Psoas muscle (tissue), 8 donors: ENCODE measurements around the gene NSUN5. TPM values are rescaled to one million over a fixed set of nuclear protein-coding genes. Genes with fewer than 3 reads are reported as not detected.
"Not testable (repeated sequence)": the region's sequence is repeated elsewhere in the genome, so short reads cannot be mapped to it uniquely, and the experiment has no call there.

Experiments
- ATAC-seq, 4 donors: fragments of 200-7000 bp; cut with Tn5 transposase; one replicate each; pipeline ENCODE4 v1.9.1; 2020; ENCODE audit warnings: moderate library complexity in 3 of 4, mild to moderate bottlenecking in 2 of 4
- DNase-seq, 2 donors: peaks; one replicate each; pipeline ENCODE4 v3.0.0-alpha.2; 2020
- H3K27ac ChIP-seq: fragments of 200-600 bp; one replicate; pipeline ENCODE4 v1.8.0; 2022
- H3K27me3 ChIP-seq, 3 donors: fragments of 200-600 bp in 1 of 3; one replicate each; pipeline versions ENCODE4 v1.6.1 to v1.8.0; 2013 to 2022; ENCODE audit warnings: low read length in 2 of 3, mild to moderate bottlenecking in 2 of 3, moderate library complexity in 1 of 3; ENCODE audit not compliant: insufficient read depth in 3 of 3
- H3K36me3 ChIP-seq, 2 donors: fragments of 200-600 bp in 1 of 2; one replicate each; pipeline versions ENCODE4 v1.6.1 to v1.8.0; 2013 to 2022; ENCODE audit warnings: low read depth in 1 of 2, mild to moderate bottlenecking in 1 of 2, moderate library complexity in 1 of 2; ENCODE audit not compliant: insufficient read depth in 1 of 2
- H3K4me1 ChIP-seq: fragments of 200-600 bp; one replicate; pipeline ENCODE4 v1.8.0; 2022
- H3K4me3 ChIP-seq: fragments of 200-600 bp; one replicate; pipeline ENCODE4 v1.8.0; 2022; ENCODE audit warnings: mild to moderate bottlenecking
- H3K9me3 ChIP-seq: fragments of 200-600 bp; one replicate; pipeline ENCODE4 v1.8.0; 2022
- WGBS, 3 donors: extraction: QIAGEN DNeasy Blood & Tissue Kit; methylation state at CpG; one replicate each; pipeline versions ENCODE4 v1.1.6 to v1.1.7; 2013; 5-methylcytosine and 5-hydroxymethylcytosine counted together
- intact Hi-C, 2 donors: fragments of 100-400 bp; cut with DNase I; formaldehyde crosslinking; loops; one replicate each; pipeline versions ENCODE4 v1.11.0 to v1.14.2; 2022
- polyA plus RNA-seq, 3 donors: library from polyadenylated mRNA; stranded (reverse); fragments of 200-250 nt; gene quantifications; one replicate each; pipeline ENCODE4 v1.2.3, GENCODE V29; 2013
- total RNA-seq, 4 donors: library from RNA; stranded (reverse); fragmentation: NEBNext Ultra II Directional in 2 of 4; extraction: Animal tissue kit (Norgen Biotek cat#: 25700) in 2 of 4; gene quantifications; one replicate each; pipeline versions ENCODE4 v1.2.1 to v1.2.4, GENCODE V29; 2021 to 2023
- TF ChIP-seq, protein P1 (sequence below): fragments of 200-600 bp; IDR thresholded peaks from one replicate; pipeline ENCODE4 v1.8.0; 2022; ENCODE audit warnings: antibody characterized with exemption
- donor health status: healthy with polysubstance abuse.
- donor health status: DM: no; HTN: no; CAD: no; lungs with moderate emphysema.
- donor health status: Bipolar disorder and iron deficiency.
- donor health status: healthy.
- donor health status: DM: yes; HTN: yes; CAD: no.
- donor health status: DM: no; HTN: no; CAD: no.
- donor health status: DM: no; HTN: no; CAD: no.
- donor health status: DM: yes; HTN: yes; CAD: no.

Gene NSUN5
- total and polyA plus RNA-seq, 7 donors: 18.2 to 65.2 (median 34.0) TPM

DNA sequence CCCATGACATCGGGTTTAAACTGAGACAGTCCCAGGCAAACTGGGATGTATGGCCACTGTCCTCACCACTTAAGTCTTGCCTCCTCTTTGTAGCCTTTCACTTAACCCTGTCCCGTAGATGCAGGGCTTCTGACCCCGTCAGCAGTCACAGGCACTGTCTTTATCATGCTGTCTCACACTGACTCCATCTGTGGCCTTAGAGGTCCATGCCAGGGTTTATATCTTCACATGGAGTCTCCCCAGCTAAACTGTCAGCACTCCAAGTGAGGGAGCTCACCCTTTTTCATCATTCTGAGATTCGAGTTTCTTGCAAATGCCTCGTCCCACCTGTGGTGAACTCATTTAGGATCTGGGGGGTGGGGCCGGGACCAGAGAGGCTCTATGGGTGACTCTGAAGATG lies 22.1 kb upstream of the NSUN5 start:
- TF ChIP-seq, protein P1, sequence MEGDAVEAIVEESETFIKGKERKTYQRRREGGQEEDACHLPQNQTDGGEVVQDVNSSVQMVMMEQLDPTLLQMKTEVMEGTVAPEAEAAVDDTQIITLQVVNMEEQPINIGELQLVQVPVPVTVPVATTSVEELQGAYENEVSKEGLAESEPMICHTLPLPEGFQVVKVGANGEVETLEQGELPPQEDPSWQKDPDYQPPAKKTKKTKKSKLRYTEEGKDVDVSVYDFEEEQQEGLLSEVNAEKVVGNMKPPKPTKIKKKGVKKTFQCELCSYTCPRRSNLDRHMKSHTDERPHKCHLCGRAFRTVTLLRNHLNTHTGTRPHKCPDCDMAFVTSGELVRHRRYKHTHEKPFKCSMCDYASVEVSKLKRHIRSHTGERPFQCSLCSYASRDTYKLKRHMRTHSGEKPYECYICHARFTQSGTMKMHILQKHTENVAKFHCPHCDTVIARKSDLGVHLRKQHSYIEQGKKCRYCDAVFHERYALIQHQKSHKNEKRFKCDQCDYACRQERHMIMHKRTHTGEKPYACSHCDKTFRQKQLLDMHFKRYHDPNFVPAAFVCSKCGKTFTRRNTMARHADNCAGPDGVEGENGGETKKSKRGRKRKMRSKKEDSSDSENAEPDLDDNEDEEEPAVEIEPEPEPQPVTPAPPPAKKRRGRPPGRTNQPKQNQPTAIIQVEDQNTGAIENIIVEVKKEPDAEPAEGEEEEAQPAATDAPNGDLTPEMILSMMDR: no peak
- intact Hi-C loops: no loop called here
- H3K4me3 ChIP-seq: no peak overlapping the region
- no peaks in the 10 kb centered on the region for H3K9me3 ChIP-seq
- no peaks in the 10 kb centered on the region for H3K4me1 ChIP-seq
- H3K36me3 ChIP-seq: no peaks in the 10 kb centered on the region
- ATAC-seq: no peak
- no peak for DNase-seq
- H3K27me3 ChIP-seq: no peaks in the 10 kb centered on the region
- WGBS, 3 donors: 61 to 69% (median 62%) methylated on average over 6 of the region's 6 CpGs
- no peak overlapping the region for H3K27ac ChIP-seq

DNA sequence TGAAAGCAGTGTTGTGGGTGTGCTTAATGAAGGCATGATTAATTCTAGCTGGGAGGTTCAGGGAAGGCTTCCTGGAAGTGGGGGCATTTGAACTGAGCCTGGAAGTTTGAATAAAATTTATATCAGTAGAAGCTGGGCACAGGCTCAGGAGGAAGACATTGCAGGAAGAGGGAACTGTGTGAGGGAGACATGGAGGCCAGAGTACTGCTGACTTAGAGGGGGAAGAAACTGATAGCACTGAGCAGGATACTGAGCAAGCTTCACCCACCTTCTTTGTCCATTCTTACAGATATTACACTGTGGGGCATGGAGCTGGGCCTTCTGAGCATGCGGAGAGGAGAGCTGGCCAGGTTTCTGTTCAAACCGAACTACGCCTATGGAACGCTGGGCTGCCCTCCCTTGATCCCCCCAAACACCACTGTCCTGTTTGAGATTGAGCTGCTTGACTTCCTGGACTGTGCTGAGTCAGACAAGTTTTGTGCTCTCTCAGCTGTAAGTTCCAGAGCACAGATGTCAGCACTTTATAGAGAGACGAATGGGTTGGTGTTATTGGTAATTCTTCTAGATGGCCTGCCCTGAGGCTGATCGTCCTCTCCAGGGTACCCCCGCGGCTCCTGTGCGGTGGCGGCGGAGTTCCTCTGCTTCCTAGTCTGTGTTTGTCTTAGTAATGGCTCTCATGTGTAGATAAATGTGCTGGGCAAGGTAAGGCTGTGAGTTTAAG lies 21.4 kb upstream of the NSUN5 start:
- TF ChIP-seq, protein P1: no peak
- Histone ChIP-seq H3K27me3 (no peaks in the 10 kb centered on the region), H3K9me3 (no peaks in the 10 kb centered on the region), H3K4me3 (no peak overlapping the region), H3K36me3 (no peaks in the 10 kb centered on the region), H3K27ac (no peak overlapping the region), H3K4me1 (no peaks in the 10 kb centered on the region)
- 63 to 68% (median 65%) methylated on average over 11 of the region's 11 CpGs for WGBS, 3 donors
- no peak for ATAC-seq
- no peak for DNase-seq
- intact Hi-C loops: no loop called here

DNA sequence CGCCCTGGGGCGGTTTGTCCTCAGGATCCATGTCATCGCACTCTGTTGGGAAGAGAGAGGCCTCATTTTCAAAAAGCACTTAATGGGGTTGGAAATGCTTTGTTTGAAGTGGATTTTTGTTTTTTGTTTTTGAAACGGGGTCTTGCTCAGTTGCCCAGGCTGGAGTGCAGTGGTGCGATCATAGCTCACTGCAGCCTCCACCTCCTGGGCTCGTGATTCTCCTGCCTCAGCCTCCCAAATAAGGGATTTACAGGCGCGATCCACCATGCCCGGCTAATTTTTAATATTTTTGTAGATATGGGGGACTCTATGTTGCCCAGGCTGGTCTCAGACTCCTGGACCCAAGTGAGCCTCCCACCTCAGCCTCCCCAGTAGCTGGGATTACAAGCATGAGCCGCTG lies 20.1 kb upstream of the NSUN5 start:
- ATAC-seq: no peak
- TF ChIP-seq, protein P1: no peak
- Histone ChIP-seq H3K4me1 (peaks cover 5% of the 10 kb centered on the region), H3K27me3 (no peaks in the 10 kb centered on the region), H3K4me3 (no peak overlapping the region), H3K27ac (no peak overlapping the region), H3K9me3 (no peaks in the 10 kb centered on the region), H3K36me3 (no peaks in the 10 kb centered on the region)
- WGBS, 3 donors: 95 to 96% (median 96%) methylated on average over 10 of the region's 10 CpGs
- intact Hi-C loops: no loop called here
- DNase-seq: no peak

DNA sequence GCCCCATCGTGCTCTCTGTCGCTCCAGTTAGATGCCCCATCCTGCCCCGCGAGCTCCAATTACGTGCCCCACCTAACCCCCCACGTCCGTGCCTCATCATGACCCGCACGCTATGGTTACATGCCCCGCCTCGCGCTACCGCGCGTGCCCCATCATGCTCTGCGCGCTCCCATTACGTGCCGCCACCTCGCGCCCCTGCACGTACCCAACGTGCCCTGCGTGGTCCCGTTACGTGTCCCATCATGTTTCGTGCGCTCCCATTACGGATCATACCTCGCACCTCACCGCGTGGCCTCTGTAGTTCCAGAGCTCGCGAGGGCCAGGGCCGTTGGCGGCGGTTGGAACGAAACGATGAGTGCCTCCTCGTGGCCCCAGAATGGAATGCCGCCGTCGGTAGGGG lies 19.3 kb upstream of the NSUN5 start, which contains the start of the genes FKBP6 and TRIM50:
Gene FKBP6, plus strand, starts transcription at position 240 of the 400 bp plus-strand sequence. CDS start 268 bp downstream, outside the sequence.
Gene TRIM50, minus strand, starts transcription at position 161 of the 400 bp plus-strand sequence. CDS start 3,295 bp downstream, outside the sequence.
- 90 to 94% (median 91%) methylated on average over 35 to 41 of the region's 43 CpGs for WGBS, 3 donors
- H3K4me3 ChIP-seq, ATAC-seq, H3K4me1 ChIP-seq, H3K27ac ChIP-seq, DNase-seq, H3K27me3 ChIP-seq, H3K9me3 ChIP-seq, H3K36me3 ChIP-seq, intact Hi-C loops: not testable (repeated sequence)

DNA sequence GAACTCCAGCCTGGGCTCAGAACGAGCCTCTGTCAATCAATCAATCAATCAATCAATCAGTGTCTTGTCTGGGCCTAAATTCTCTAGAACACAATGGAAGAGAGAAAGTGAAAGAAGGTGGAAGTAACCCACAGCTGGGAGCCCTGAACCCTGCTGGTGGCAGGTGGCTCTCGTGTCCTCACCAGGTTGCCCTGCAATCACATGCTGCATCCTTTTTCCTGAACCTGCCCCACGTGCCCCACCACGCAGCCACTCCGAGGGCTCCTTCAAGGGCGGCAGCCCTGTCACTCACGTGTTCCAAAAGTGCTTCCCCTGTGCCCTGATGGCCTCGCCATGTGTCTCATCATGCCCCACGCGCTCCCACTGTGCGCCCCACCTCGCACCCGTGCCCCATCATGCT lies 18.8 kb upstream of the NSUN5 start:
- H3K4me1 ChIP-seq, ATAC-seq, H3K27me3 ChIP-seq, intact Hi-C loops, DNase-seq, H3K36me3 ChIP-seq, H3K9me3 ChIP-seq, H3K27ac ChIP-seq, H3K4me3 ChIP-seq: not testable (repeated sequence)
- WGBS, 3 donors: 82 to 93% (median 90%) methylated on average over 7 to 11 of the region's 13 CpGs

DNA sequence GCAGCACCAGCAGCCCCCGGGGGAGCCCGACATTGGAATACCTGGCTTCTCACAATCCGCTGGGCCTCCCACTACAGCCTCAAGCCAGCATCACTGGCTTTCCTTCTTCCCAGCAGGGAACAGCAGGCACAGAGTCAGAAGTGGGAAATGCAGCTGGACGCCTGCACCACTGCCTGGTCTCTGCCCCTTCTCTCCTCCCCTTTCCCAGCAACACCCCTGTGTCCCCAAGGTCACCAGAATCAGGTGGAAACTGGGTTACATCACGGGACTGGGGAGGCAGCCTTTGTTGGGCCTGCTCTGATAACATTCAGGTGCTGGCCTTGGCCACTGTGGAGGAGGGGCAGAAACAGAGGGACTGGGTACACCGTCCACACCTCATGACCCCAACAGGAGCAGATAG lies 16.8 kb upstream of the NSUN5 start:
- H3K36me3 ChIP-seq, ATAC-seq, H3K9me3 ChIP-seq, DNase-seq, H3K4me1 ChIP-seq, H3K27ac ChIP-seq, H3K4me3 ChIP-seq, intact Hi-C loops, H3K27me3 ChIP-seq: not testable (repeated sequence)
- 82 to 85% (median 84%) methylated on average over 6 of the region's 6 CpGs for WGBS, 3 donors
